SW480 (cell line): ENCODE data around the gene MMADHC.
"Not testable (repeated sequence)": the region's sequence is repeated elsewhere in the genome, so short reads cannot be mapped to it uniquely, and the experiment has no call there.

Experiments
- DNase-seq: peaks from one replicate; pipeline ENCODE4 v3.0.0-alpha.2; 2016; ENCODE audit warnings: low spot score

The MMADHC gene

GRCh38 chr2:149595056-149595963 is 7.7 kb upstream of the MMADHC start:
- DNase-seq = peak; percentile 8

DNA sequence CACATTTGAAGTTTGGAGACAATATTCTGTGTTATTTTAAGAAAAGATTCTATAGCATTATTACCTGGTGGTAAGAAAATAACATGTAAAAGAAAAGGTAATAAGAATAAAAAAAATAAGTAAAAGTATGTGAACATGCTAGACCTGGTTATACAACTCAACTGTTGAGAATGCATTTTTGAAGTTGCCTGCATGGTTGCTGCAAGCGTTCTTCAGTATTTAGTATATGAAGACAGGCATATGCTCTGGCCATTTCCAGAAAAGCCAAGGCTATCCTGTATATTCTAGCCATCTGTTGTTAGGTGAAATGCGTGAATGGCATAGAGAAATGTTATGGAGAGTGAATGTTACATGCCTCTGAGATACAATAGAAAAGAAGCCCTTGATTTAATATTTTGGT is 6.8 kb upstream of the MMADHC start:
- no peak for DNase-seq

GRCh38 chr2:149587950-149588487 is 444 bp upstream of the MMADHC start:
- DNase-seq = no peak

DNA sequence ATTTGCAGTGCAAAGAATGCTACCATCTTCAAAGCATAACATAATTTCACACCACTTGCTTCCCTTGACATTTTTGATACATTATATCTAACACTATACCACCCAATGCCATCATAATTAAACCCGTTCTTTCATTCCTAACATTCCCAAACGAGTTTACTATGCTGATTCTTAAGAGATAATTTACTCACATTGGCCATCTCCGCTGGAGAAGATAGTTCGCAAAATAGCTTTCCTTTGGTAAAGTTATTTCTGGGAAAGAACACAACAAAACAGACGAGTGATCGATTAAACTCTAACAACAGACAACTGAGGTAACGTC is 716 bp downstream of the MMADHC start:
- DNase-seq = no peak

- no peak for DNase-seq
These were observed 1.5 kb downstream of the MMADHC start for GRCh38 chr2:149586063-149586462.

- DNase-seq = no peak
These were observed 2.2 kb downstream of the MMADHC start for GRCh38 chr2:149585166-149585885.

DNA sequence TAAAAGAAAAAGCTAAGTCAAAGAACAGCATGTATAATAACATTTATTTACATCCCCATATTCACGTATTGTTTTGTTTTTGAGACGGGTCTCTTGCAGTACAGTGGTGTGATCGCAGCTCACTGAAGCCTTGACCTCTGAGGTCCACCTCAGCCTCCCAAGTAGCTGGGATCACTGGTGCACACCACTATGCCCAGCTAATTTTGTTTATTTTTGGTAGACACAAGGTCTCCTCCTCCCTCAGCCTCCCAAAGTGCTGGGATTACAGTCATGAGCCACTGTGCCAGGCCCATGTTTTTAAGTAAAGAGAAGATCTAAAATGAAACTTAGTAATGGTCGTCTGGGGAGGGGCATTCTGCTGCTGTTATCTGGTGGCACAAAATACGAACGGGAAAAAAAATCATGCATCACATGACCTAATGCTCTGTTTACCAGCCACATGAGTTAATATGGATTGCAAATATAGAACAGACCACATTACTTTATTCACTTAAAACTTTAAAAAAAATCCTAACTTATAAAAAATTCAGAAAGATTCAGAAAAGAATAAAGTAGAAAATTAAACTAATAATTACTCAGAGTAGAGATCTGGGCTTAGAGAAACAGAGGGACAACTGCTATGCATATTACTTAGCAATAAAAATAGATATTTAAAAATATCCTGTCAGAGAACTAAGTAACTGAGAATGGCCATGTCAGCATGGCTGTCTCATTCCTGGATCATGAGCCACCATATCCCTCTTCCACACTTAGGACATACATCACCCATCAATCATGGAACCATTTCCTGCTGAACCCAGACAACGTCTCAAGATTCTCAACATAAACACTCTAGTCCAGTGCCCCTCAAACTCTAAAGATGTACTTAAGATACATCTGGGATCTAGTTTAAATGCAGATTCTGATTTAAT is 7.3 kb downstream of the MMADHC start:
- no peak for DNase-seq

DNA sequence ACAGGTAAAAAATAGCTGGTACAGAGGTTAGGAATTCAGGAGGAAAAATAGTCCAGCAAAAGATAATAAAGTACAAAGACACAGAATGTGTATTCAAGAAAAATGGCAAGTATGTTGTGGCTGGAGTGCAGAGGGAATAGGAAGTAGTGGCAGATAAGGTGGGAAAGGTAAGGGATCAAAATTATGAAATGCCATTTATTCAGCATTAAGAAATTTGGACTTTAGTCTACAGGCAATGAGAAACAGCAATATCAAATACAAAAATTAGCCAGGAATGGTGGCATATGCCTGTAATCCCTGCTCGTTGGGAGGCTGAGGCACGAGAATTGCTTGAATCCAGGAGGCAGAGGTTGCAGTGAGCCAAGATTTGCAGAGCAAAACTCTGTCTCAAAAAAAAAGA is 10.3 kb downstream of the MMADHC start:
- DNase-seq = no peak

DNA sequence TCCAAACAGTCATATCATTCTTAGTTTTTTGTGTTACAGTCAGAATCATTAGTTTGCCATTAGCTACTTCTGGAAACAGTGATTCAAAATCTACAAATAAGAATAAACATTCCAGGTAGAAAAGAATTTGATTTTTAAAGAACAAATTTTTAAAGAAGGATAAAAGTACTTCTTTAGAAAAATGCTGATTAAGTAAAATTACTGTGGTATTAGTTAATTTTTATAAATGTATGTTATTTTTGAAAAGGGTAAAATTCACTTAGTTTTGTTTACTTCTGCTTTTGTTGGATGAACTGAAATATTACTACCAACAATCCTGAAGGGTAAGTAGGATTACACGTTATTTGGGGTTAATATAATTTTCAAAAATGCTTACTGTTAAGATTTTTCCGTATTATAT is 11.8 kb downstream of the MMADHC start:
- no peak for DNase-seq

DNA sequence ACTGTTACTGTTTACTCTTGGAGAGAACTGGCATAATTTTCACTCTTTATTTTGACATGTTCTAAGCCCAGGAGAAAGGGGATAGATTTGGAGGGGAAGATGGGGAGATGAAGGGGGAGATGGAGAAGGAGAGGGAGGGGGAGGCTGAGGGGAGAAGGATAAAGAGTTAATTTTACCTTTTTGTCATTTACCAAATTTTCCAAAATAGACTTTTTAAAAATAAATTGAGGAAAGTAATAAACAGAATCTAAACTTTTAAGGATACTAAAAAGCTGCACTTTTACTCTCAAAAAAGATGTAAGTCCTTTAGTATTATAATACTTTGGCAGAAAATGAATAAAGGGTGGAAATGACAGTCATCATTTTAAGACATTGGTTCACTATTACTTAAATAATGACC is 12.3 kb downstream of the MMADHC start:
- DNase-seq = no peak

DNA sequence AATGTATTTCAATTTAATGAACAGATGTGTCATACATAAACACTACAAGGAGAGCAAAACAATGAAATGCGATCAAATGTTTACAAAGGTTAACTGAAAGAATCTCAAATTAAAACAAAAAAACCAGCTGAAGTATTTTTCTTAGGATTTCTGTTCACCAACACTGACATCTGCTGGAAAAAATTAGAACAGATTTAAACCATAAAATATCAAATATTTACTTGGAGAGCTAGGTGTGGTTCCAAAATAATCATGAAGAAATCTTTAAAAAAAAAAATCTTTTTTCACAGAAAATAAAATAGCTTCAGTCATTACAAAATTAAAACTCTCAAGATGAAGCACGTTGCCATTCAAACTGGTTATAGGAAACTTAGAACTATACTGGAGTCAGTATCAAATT is 13.8 kb downstream of the MMADHC start:
- no peak for DNase-seq

DNA sequence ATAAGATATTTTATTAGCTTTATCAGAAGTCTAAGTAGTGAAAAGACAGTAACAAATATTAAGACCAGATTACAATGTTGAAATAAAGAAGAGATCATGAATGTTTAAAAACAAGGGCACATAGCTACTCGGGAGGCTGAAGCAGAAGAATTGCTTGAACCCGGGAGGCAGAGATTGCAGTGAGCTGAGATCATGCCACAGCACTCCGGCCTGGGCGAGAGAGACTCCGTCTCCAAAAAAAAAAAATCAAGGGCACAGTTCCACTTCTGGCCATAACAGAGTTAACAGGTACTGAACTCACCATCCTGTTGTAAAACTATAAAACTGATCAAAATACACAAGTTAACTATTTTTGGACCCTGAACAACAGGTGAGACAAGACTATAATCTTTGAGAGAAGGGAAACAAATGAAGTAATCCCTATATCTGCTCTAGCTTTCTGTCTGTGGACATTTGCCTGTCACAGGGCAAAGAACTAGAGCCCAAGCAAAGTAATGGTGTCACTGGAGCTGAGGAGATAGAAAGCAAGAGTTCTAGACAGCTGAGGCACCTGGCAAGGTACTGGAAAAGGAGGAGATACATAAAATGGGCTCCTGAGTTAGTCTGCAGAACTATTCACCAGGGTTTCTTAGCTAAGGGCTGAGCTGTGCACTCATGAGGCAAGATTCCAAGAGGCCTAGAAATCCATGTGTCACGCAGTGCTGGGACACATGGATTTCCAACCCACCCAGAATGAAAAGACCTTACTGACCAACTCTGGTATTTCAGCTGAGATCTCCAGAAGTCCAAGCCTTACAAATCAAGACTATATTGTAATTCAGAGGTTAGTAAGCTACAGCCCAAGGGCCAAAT is 15.2 kb downstream of the MMADHC start:
- no peak for DNase-seq

- no peak for DNase-seq
These were observed 19.4 kb downstream of the MMADHC start for GRCh38 chr2:149568138-149568537.

DNA sequence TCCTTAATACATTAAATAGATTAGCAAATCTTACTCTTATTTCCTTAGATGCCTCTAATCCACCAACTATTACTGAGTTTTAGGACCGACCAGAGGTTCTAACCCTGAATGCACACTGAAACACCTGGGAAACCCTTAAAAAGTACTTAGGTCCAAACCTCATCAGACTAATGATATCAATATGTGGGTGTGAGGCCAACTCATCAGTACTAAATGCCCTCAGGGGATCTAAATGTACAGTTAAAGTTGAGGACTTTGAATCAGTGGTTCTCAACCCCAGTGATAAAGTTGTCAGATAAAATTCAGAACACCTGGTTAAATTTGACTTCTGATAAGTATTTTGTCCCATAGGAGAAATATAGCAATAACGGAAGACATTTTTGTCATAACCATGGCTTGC is 20.9 kb downstream of the MMADHC start:
- no peak for DNase-seq

GRCh38 chr2:149565625-149566024 is 21.9 kb downstream of the MMADHC start:
- not testable (repeated sequence) for DNase-seq

GRCh38 chr2:149564983-149565382 is 22.6 kb downstream of the MMADHC start:
- DNase-seq = no peak

GRCh38 chr2:149564097-149564496 is 23.5 kb downstream of the MMADHC start:
- DNase-seq = no peak

DNA sequence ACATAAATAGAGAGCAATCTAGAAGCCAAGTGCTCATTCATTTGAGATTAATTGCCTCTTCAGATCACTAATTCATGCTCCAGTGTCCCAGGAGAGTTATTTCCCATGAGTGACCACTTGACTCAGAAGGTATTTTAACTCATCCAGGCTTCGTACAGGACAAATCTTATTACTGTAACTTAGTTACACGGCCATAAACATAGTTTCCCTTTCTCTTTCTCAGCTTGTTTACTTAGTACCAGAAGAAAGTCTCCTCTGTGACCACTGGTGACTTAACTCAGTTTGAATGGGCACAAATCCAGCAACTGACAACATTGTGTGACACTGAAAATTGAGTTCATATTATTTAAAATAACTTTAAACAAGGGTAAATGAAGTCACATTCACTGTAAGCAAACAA is 25.3 kb downstream of the MMADHC start:
- DNase-seq = peak; percentile 10

GRCh38 chr2:149561309-149561926 is 26.2 kb downstream of the MMADHC start:
- DNase-seq = peak; percentile 10

GRCh38 chr2:149559341-149560068 is 28.1 kb downstream of the MMADHC start:
- DNase-seq = no peak
